ENCODE data around the gene SAA2. TPM values are rescaled to one million over a fixed set of nuclear protein-coding genes. Genes with fewer than 3 reads are reported as not detected.
"Not testable (repeated sequence)": the region's sequence is repeated elsewhere in the genome, so short reads cannot be mapped to it uniquely, and the experiment has no call there.

SAA2 gene
- total RNA-seq (not detected), polyA plus RNA-seq (not detected), total RNA-seq (0 to 0.26 (median 0.08) reads per million in 6 experiments)

DNA sequence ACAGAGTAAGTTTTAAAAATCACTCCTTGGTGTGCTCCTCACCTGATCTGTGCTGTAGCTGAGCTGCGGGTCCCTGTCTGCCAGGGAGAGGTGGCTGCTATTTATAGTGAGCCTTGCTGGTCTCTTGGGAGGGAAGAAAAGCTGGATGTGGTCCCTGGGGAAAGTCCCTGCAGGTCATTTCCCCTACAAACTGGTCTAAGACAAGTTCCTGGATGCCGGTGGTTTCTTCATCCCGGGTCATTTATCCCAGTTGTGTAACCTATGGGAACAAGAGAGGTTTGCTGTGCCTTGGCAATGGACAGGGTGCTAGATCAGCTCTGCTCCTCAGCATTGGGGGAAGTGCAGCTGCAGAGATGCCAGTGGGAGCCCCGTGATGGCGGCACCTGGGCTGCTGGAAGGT is at the start of gene SAA2:
Gene SAA2 (minus strand): TSS at position 108 of the 400 bp plus-strand sequence. CDS start 657 bp downstream, outside the sequence.
- H3K4me3 Mint-ChIP-seq: no peak within 1 kb of the TSS
- POLR2A ChIA-PET: no interaction called here
- DNase-seq: no peak
- H3K36me3 Mint-ChIP-seq: no peaks in the 10 kb centered on the region
- no peak for ATAC-seq
- H3K9me3 Mint-ChIP-seq: peaks cover 0 to 5% (median 4%) of the 10 kb centered on the region in 9 donors
- peak within 1 kb of the TSS in 1 of 10 donors; percentile 61 for H3K27ac Mint-ChIP-seq
- peaks cover 0 to 5% (median 2%) of the 10 kb centered on the region in 5 donors for H3K27me3 Mint-ChIP-seq
- H3K4me1 Mint-ChIP-seq: peaks cover 0 to 9% (median 2%) of the 10 kb centered on the region in 4 donors

DNA sequence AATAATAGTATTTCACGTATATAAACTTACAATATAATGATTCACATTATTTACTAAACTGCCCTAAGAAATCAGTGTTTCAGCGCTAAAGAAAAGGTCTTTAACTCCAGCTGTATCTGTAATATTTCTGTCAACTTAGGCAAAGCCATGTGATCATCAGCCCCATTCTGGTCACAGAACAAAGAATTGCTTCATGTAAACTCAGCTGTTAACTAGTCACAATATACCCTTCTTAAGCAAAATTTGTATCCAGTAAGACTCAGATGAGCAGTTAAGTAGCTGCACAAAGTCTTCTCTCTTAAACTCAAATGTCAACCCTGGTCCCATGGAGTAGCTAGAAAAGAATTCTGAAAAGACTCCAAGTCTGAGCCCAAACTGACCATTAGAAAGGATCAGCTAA is 46.8 kb upstream of the SAA2 start:
- POLR2A ChIA-PET: no interaction called here
- Mint-ChIP-seq H3K27ac (no peak overlapping the region), H3K4me1 (no peaks in the 10 kb centered on the region), H3K27me3 (no peaks in the 10 kb centered on the region), H3K4me3 (no peak overlapping the region), H3K9me3 (no peaks in the 10 kb centered on the region), H3K36me3 (peaks cover 29 to 90% (median 51%) of the 10 kb centered on the region in 3 donors)
- ATAC-seq: no peak
- DNase-seq: no peak

DNA sequence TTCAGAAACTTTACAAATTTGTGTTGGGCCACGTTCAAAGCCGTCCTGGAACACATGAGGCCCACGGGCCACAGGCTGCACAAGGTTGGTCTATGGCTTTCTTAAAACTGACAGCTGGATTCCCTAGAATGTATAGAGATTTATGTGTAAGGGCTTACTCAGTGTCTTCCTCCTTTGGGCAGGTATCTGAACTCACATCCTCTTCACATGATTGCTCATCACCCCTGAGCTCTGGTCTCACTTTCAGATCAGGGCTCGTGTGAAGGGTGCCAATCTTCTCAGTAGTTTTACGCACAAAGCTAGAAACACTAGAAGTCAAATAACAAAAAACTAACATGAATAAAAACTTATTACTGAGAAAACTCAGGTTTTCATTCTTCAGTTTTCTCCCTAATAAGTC is 46.4 kb upstream of the SAA2 start:
- ATAC-seq: no peak
- no peaks in the 10 kb centered on the region for H3K27me3 Mint-ChIP-seq
- H3K4me1 Mint-ChIP-seq: no peaks in the 10 kb centered on the region
- POLR2A ChIA-PET: no interaction called here
- no peak overlapping the region for H3K27ac Mint-ChIP-seq
- no peaks in the 10 kb centered on the region for H3K9me3 Mint-ChIP-seq
- DNase-seq: no peak
- no peak overlapping the region for H3K4me3 Mint-ChIP-seq
- peaks cover 28 to 91% (median 49%) of the 10 kb centered on the region in 3 donors for H3K36me3 Mint-ChIP-seq

DNA sequence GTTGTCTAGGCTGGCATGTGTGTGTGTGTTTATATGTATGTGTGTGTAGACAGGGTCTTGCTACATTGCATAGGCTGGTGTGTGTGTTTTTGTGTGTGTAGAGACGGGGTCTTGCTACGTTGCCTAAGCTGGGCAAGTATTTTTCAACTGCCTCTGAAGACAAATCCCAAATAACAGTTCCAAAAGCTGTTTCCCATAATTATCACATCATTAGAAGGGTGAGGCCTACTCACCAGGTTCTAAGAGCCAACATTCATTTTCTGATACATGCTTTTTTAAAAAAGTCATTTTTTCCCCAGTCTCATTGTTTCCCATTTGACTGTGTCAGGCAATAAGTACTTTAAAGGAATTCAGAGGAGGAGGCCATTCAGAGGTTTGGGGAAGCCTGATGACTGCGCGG is 40.4 kb upstream of the SAA2 start:
- Mint-ChIP-seq H3K4me3 (no peak overlapping the region), H3K27ac (peak overlapping the region in 2 of 10 donors; percentile 7 to 30), H3K4me1 (peaks cover 0 to 7% (median 0%) of the 10 kb centered on the region in 4 donors), H3K27me3 (no peaks in the 10 kb centered on the region), H3K9me3 (no peaks in the 10 kb centered on the region), H3K36me3 (peaks cover 0 to 85% (median 29%) of the 10 kb centered on the region in 3 donors)
- POLR2A ChIA-PET: no interaction called here
- ATAC-seq: no peak
- no peak for DNase-seq

DNA sequence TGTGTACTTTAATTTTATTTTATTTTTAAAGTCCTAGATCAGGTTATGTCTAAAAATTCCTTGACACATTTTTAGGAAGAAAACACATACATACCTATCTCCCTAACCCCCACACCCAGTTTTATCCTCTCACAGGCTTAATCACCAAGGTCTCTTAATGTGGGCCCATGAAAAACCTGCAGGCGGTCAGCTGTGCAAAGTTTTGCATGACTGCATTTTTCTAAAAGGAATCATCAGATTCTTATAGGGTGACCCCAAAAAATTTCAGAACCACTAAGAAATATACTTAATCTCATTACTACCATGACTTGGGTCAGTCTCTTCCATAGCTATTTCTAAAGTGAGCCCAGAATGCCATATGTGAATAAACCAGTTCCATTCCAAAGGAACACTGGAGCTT is 37.4 kb upstream of the SAA2 start:
- Mint-ChIP-seq H3K9me3 (no peaks in the 10 kb centered on the region), H3K4me3 (no peak overlapping the region), H3K4me1 (peaks cover 0 to 10% (median 3%) of the 10 kb centered on the region in 4 donors), H3K27ac (no peak overlapping the region), H3K36me3 (peaks cover 0 to 84% (median 34%) of the 10 kb centered on the region in 3 donors), H3K27me3 (no peaks in the 10 kb centered on the region)
- ATAC-seq: no peak
- DNase-seq: no peak
- POLR2A ChIA-PET: no interaction called here

DNA sequence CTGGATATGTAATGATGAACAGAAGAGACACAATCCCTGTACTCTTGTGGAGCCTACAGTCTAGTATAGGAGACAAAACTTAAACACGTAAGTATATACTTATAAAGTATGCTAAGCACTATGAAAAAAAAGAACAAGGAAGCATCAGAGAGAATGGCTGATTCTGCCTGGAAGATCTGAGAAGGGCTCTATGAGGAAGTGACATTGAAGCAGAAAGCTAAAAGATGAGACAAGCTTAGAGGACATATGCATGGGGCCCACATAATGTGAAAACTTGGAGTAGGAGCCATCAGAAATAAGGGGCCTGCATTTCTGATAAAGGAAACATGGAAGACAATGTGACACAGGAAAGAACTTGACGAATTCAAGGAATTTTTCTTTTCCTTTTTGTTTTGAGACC is 34.2 kb upstream of the SAA2 start:
- H3K27ac Mint-ChIP-seq: peak overlapping the region in 7 of 10 donors; percentile 1 to 77 (median 24)
- peaks cover 0 to 84% (median 35%) of the 10 kb centered on the region in 3 donors for H3K36me3 Mint-ChIP-seq
- H3K4me1 Mint-ChIP-seq: peaks cover 0 to 20% (median 3%) of the 10 kb centered on the region in 4 donors
- H3K9me3 Mint-ChIP-seq: no peaks in the 10 kb centered on the region
- POLR2A ChIA-PET: no interaction called here
- no peak overlapping the region for H3K4me3 Mint-ChIP-seq
- no peaks in the 10 kb centered on the region for H3K27me3 Mint-ChIP-seq
- no peak for ATAC-seq
- no peak for DNase-seq

DNA sequence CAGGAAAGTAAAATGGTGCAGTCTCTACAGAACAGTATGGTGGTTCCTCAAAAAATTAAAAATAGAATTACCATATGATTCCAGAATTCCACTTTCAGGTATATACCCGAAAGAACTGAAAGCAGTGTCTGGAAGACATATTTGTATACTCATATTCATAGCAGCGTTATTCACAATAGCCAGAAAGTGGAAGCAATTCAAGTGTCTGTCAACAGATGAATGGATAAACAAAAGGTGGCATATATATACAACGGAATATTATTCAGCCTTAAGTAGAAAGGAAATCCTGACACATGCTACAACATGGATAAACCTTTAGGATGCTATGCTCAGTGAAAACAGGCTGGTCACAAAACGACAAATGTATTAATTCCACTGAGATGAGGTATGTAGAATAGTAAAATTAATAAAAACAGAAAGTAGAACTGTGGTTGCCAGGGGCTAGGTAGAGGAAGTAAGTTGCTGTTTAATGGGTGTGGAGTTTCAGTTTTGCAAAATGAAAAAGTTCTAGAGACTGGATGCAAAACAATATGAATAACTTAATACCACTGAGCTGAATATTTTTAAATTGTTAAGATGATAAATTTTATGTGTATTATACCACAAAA is 32.1 kb upstream of the SAA2 start:
- Mint-ChIP-seq H3K36me3 (peaks cover 0 to 67% (median 24%) of the 10 kb centered on the region in 3 donors), H3K27me3 (no peaks in the 10 kb centered on the region), H3K4me1 (peaks cover 0 to 20% (median under 1%) of the 10 kb centered on the region in 4 donors), H3K9me3 (no peaks in the 10 kb centered on the region), H3K4me3 (peak overlapping the region in 3 of 10 donors; percentile 27 to 70 (median 37)), H3K27ac (peak overlapping the region in 6 of 10 donors; percentile 45 to 89 (median 75))
- ATAC-seq (no peak), DNase-seq (no peak)
- POLR2A ChIA-PET: no interaction called here

DNA sequence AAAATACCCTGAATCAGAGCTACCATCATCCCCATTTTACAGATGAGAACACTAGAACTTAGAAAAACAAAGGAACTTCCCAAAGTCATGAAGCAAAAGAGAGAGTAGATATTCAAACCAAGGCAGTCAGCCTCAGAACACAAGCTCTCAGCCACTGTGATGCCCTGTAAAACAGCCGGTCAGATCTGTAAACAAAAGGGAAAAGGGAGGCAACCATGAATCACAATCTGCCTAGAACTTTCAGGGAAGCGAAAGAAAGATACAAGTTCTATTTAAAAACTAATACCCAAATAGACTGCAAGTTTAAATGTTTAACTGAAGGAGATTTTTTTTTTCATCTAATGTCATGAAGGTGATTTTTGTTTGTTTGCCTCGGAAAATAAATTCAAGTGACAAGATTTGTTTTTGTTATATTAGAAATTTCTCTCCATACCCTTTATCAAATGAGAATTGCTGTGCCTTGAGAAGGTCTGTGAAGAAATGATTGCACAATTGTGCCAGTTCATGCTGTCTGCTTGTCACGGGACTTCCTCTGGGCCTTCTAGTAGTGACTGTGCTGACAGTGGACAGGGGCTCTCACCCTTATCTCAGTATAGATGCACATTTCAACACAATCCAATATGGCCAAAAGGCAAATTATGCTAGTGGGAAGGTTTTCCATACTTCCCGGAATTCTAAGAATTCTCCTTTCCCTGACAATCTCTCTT is 29.2 kb upstream of the SAA2 start:
- POLR2A ChIA-PET: no interaction called here
- ATAC-seq: no peak
- H3K4me3 Mint-ChIP-seq: no peak overlapping the region
- peaks cover 0 to 46% (median 18%) of the 10 kb centered on the region in 3 donors for H3K36me3 Mint-ChIP-seq
- peak overlapping the region in 4 of 10 donors; percentile 1 to 57 (median 12) for H3K27ac Mint-ChIP-seq
- H3K4me1 Mint-ChIP-seq: peaks cover 0 to 20% (median 0%) of the 10 kb centered on the region in 4 donors
- H3K27me3 Mint-ChIP-seq: no peaks in the 10 kb centered on the region
- DNase-seq: no peak
- H3K9me3 Mint-ChIP-seq: no peaks in the 10 kb centered on the region

DNA sequence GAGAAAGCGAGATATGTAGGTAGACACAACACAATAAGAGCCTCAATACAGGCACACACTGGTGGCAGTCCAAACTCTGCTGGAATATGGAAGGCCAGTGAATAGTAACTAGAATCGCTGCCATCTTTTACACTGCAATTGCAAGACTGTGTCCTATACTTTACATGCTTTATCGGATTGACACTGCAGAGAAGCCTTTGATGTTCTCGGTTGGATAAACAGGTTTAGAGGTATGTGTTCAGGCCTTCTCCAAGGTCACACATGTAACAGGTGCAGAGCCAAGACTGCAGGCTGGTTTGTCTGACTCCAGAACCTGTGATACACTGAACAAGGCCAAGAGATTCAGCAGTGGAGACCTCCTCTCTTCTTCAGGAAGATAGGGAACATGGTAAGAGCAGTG is 22.7 kb upstream of the SAA2 start:
- Mint-ChIP-seq H3K27ac (no peak overlapping the region), H3K4me1 (peaks cover 0 to 3% (median under 1%) of the 10 kb centered on the region in 4 donors), H3K9me3 (no peaks in the 10 kb centered on the region), H3K27me3 (no peaks in the 10 kb centered on the region), H3K4me3 (no peak overlapping the region), H3K36me3 (peaks cover 0 to 6% (median 3%) of the 10 kb centered on the region in 3 donors)
- no peak for DNase-seq
- POLR2A ChIA-PET: no interaction called here
- ATAC-seq: no peak

DNA sequence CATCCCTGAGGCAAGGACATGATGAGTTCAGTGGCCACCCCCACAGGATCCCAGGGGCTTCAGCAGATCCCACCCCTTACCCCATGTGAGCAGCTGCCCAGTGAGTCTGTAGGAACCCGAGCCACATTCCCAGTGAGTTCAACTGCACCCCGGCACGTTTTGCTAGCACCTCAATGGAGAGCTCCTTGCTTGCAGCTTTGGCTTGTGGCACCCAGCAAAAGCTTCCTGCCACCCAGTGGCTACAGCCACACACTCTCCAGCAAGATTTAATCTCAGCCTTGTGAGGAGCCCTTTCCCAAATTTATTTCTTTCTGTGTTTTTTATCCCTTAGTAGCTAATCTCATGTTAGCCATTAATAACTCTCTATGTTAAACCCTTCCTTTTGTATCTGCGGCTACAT is 21.6 kb upstream of the SAA2 start:
- ATAC-seq: no peak
- H3K27ac Mint-ChIP-seq: peak overlapping the region in 1 of 10 donors; percentile 24
- H3K27me3 Mint-ChIP-seq: no peaks in the 10 kb centered on the region
- DNase-seq: no peak
- H3K9me3 Mint-ChIP-seq: no peaks in the 10 kb centered on the region
- peaks cover 0 to 3% (median under 1%) of the 10 kb centered on the region in 4 donors for H3K4me1 Mint-ChIP-seq
- H3K36me3 Mint-ChIP-seq: peaks cover 0 to 3% (median under 1%) of the 10 kb centered on the region in 3 donors
- POLR2A ChIA-PET: no interaction called here
- no peak overlapping the region for H3K4me3 Mint-ChIP-seq

DNA sequence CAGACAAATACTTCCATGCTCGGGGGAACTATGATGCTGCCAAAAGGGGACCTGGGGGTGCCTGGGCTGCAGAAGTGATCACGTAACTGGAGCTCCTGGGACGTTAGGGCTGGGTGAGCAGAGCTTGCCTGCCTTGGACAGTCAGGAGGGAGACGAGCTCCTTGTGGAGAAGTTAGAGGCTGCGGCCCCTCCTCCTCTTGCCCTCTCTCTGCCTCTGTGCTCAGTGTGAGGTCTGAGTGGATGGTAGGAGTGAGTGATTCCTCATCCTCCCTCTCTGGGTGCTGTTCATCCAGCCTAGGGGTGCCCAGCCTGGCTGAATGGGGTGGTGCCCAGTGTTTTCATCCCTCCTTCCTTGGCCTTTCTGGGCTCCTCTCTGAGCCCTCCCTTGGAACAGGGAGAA is 20.8 kb upstream of the SAA2 start:
- POLR2A ChIA-PET, H3K27ac Mint-ChIP-seq, H3K36me3 Mint-ChIP-seq, H3K27me3 Mint-ChIP-seq, H3K4me1 Mint-ChIP-seq, H3K9me3 Mint-ChIP-seq, DNase-seq, ATAC-seq, H3K4me3 Mint-ChIP-seq: not testable (repeated sequence)

DNA sequence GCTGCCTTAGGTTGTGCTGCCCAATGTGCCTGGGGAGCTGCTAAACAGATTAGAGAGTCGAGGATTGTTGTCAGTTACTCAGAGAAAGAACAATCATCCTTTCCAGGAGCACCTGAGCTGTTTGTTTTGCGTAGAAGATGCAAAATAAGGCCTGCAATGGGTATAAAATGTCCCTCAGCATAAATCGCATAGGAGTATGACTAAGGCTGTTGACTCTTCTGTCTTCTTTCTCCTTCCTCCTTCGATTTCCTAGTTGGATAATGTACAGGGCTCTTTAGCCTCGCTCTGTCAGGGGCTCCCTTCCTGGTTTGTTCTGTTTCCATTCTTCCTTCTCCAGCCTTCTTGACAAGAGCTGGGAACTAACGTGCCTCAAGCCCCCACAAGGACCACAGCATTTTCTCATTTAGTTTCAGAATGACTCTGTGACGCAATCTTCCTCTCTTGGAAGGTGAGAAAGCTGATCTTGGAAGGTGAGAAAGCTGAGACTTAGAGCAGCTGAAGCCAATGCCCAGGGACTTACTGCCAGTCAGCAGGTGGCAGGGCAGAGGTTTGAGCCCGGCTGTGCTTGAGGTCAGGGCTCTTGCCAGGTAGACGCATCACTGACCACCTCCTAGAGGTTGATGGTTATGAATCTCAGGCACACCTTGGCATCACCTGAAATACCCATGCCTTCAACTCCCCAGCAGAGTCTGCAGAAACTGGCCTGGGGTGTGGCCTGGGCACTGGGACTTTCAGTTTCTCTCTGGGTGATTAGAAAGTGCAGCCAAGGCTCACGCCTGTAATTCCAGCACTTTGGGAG is 19.1 kb upstream of the SAA2 start:
- H3K4me3 Mint-ChIP-seq: peak overlapping the region in 2 of 10 donors; percentile 40 to 63
- H3K9me3 Mint-ChIP-seq, POLR2A ChIA-PET, H3K36me3 Mint-ChIP-seq, H3K4me1 Mint-ChIP-seq, DNase-seq, ATAC-seq: not testable (repeated sequence)
- peak overlapping the region in 1 of 10 donors; percentile 88 for H3K27ac Mint-ChIP-seq
- H3K27me3 Mint-ChIP-seq: peaks cover 2 to 11% (median 6%) of the 10 kb centered on the region in 5 donors

DNA sequence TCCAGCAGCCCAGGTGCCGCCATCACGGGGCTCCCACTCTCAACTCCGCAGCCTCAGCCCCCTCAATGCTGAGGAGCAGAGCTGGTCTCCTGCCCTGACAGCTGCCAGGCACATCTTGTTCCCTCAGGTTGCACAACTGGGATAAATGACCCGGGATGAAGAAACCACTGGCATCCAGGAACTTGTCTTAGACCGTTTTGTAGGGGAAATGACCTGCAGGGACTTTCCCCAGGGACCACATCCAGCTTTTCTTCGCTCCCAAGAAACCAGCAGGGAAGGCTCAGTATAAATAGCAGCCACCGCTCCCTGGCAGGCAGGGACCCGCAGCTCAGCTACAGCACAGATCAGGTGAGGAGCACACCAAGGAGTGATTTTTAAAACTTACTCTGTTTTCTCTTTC is 17.5 kb upstream of the SAA2 start, which contains the start of gene SAA1:
Gene SAA1 (plus strand): TSS at position 316 of the 400 bp plus-strand sequence. CDS start 624 bp downstream, outside the sequence.
- Mint-ChIP-seq H3K36me3 (no peaks in the 10 kb centered on the region), H3K27me3 (peaks cover 2 to 11% (median 6%) of the 10 kb centered on the region in 5 donors), H3K4me3 (no peak within 1 kb of the TSS), H3K4me1 (peaks cover 0 to 3% (median under 1%) of the 10 kb centered on the region in 4 donors), H3K9me3 (no peaks in the 10 kb centered on the region), H3K27ac (peak within 1 kb of the TSS in 1 of 10 donors; percentile 4)
- no peak for DNase-seq
- no peak for ATAC-seq
- POLR2A ChIA-PET: no interaction called here

Measured in naive thymus-derived CD8-positive, alpha-beta T cell (primary cell).